ACC112 (cell line): Measurements from ENCODE around the gene IFNB1.

ENCODE experiments used
- H2AFZ ChIP-seq: fragments of 200-600 bp; sonication (generic); one replicate; pipeline ENCODE4 v1.6.0; 2017; ENCODE audit warnings: antibody characterized with exemption, low read length; ENCODE audit not compliant: unreplicated experiment
- H3K27ac ChIP-seq: fragments of 200-600 bp; sonication (generic); 2 replicates; pipeline ENCODE4 v1.5.1; 2014; ENCODE audit warnings: low read depth, mild to moderate bottlenecking, antibody characterized with exemption, low read length, moderate library complexity
- H3K27me3 ChIP-seq: fragments of 200-600 bp; sonication (generic); 2 replicates; pipeline ENCODE4 v1.6.1; 2014; ENCODE audit warnings: mild to moderate bottlenecking, antibody characterized with exemption, low read length, moderate library complexity, mixed read lengths; ENCODE audit not compliant: insufficient read depth
- H3K36me3 ChIP-seq: fragments of 200-600 bp; sonication (generic); 2 replicates; pipeline ENCODE4 v1.6.1; 2016; ENCODE audit warnings: mild to moderate bottlenecking, antibody characterized with exemption, low read length, moderate library complexity, mixed read lengths; ENCODE audit not compliant: insufficient read depth
- H3K4me1 ChIP-seq: fragments of 200-600 bp; sonication (generic); one replicate; pipeline ENCODE4 v1.6.1; 2016; ENCODE audit warnings: low read length, mixed read lengths; ENCODE audit not compliant: insufficient read depth, unreplicated experiment, control insufficient read depth
- H3K4me3 ChIP-seq: fragments of 200-600 bp; sonication (generic); 2 replicates; pipeline ENCODE4 v1.5.1; 2014; ENCODE audit warnings: mild to moderate bottlenecking, low read depth, low read length
- H3K79me2 ChIP-seq: fragments of 200-600 bp; sonication (generic); one replicate; pipeline ENCODE4 v1.6.0; 2016; ENCODE audit warnings: low read length; ENCODE audit not compliant: control insufficient read depth, unreplicated experiment, insufficient read depth

IFNB1 gene

DNA sequence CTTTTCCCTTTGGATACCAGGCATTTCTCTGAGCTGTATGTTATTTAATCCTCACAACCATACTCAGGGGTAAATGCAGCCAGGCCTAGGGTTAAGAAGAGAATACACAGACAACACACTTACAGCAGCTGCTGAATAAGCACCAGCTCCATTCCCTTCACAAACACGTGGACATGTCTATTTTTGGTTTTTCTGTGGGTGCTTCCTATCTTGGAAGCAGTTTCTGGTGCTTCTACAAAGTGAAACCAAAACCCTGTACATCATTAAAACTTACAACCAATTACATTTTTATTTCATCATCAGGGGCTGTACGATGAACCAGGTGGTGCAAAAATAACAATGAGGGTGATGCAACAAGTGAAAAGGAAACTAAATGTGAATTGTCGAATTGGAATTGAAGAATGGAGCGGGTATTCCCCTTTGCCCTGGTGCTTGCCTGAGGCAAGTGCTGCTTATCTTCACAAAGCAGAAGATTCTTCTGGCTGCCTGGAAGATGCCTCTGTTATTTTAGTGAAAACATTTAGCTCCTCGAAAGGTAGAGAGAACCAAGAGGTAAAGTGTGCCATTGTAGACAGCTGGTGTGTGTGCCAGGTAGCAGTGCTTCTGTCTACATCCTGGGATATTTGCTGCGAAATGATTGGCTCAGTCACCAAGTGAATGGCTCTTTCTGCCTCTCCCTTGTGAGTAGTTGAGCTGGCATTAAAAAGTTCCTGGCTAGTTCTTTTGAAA, 18.6 kb upstream of the IFNB1 start:
- peak overlapping the region; percentile 53 for H3K4me3 ChIP-seq

DNA sequence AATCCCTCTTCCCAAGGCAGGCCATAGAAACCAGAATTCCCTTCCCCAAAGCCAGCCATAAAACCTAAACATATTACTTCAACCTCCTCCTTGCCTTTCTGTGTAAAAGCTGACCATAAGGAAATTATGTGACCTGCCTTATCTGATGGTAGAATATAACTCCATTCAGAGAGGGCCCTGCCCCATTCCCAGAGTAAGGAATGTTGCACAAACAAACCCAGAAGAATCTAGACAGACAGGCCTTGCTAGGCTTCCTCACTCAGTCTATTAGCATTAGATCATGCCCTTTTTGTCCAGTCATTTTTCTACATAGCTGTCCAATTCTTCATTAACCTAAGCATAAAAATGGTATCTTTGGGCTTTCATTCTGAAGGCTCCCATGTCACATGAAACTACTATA, 17.8 kb upstream of the IFNB1 start:
- H3K27me3 ChIP-seq, result no peaks in the 10 kb centered on the region
- no peaks in the 10 kb centered on the region for H3K36me3 ChIP-seq
- H3K79me2 ChIP-seq, result no peaks in the 10 kb centered on the region
- peaks cover 16% of the 10 kb centered on the region for H3K4me1 ChIP-seq
- no peak overlapping the region for H3K27ac ChIP-seq
- H3K4me3 ChIP-seq, result peak overlapping the region; percentile 53; the same call in 1 of the 2 replicates
- peak overlapping the region; percentile 19 for H2AFZ ChIP-seq

More for the DNA sequence above, 18.6 kb upstream of the IFNB1 start:
- H3K27ac ChIP-seq, result peak overlapping the region; percentile 8; the same call in 1 of the 2 replicates
- H2AFZ ChIP-seq, result peak overlapping the region; percentile 19
- H3K4me1 ChIP-seq, result peaks cover 15% of the 10 kb centered on the region
- no peaks in the 10 kb centered on the region for H3K27me3 ChIP-seq
- no peaks in the 10 kb centered on the region for H3K36me3 ChIP-seq
- H3K79me2 ChIP-seq, result no peaks in the 10 kb centered on the region

DNA sequence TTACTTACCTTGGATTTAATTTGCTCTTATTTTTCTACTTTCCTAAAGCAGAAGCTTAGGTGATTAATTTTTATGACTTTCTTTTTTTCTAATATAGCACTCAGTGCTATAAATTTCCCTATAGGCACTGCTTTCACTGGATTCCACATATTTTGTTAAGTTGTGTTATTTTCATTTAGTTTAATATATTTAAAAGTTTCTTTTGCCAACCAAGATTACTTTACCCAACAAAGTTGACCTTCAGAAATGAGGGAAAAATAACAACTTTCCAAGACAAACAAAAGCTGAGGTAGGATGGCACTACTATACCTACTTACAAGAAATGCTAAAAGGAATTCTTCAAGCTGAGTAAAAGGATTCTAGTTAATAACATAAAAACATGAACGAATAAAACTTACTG, 8.8 kb upstream of the IFNB1 start:
- Histone ChIP-seq H3K36me3 (no peaks in the 10 kb centered on the region), H3K27ac (no peak overlapping the region), H2AFZ (no peak overlapping the region), H3K4me1 (peaks cover 3% of the 10 kb centered on the region), H3K4me3 (no peak overlapping the region), H3K27me3 (no peaks in the 10 kb centered on the region), H3K79me2 (no peaks in the 10 kb centered on the region)

DNA sequence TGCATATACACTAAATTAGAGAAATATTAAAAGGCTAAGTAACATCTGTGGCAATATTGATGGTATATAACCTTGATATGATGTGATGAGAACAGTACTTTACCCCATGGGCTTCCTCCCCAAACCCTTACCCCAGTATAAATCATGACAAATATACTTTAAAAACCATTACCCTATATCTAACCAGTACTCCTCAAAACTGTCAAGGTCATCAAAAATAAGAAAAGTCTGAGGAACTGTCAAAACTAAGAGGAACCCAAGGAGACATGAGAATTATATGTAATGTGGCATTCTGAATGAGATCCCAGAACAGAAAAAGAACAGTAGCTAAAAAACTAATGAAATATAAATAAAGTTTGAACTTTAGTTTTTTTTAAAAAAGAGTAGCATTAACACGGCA, 7.3 kb upstream of the IFNB1 start:
- no peaks in the 10 kb centered on the region for H3K27me3 ChIP-seq
- no peaks in the 10 kb centered on the region for H3K79me2 ChIP-seq
- H3K27ac ChIP-seq, result no peak overlapping the region
- H2AFZ ChIP-seq, result no peak overlapping the region
- H3K36me3 ChIP-seq, result no peaks in the 10 kb centered on the region
- no peaks in the 10 kb centered on the region for H3K4me1 ChIP-seq
- H3K4me3 ChIP-seq, result no peak overlapping the region

DNA sequence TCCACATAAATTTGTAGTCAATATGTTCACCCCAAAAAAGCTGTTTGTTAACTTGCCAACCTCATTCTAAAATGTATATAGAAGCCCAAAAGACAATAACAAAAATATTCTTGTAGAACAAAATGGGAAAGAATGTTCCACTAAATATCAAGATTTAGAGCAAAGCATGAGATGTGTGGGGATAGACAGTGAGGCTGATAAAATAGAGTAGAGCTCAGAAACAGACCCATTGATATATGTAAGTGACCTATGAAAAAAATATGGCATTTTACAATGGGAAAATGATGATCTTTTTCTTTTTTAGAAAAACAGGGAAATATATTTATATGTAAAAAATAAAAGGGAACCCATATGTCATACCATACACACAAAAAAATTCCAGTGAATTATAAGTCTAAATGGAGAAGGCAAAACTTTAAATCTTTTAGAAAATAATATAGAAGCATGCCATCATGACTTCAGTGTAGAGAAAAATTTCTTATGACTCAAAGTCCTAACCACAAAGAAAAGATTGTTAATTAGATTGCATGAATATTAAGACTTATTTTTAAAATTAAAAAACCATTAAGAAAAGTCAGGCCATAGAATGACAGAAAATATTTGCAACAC, 6.6 kb upstream of the IFNB1 start:
- no peak overlapping the region for H3K4me3 ChIP-seq
- no peaks in the 10 kb centered on the region for H3K4me1 ChIP-seq
- no peaks in the 10 kb centered on the region for H3K79me2 ChIP-seq
- no peak overlapping the region for H2AFZ ChIP-seq
- H3K27me3 ChIP-seq, result no peaks in the 10 kb centered on the region
- no peaks in the 10 kb centered on the region for H3K36me3 ChIP-seq
- no peak overlapping the region for H3K27ac ChIP-seq

DNA sequence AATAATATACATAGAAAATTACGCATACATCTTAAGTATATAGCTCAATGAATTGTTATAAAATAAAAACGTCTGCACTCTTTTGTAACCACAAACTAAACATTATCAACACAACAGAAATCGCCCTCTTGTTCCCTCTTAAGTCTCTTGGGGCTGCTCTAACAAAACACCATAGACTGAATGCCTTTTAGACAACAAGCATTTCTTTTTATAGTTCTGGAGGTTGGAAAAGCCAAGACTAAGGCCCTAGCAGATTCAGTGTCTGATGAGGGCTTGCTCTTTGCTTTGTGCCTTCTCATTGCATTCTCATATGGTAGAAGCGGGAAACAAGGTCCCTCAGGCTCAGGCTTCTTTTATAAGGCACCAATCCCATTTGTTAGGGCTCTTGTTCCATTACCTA, 4.9 kb upstream of the IFNB1 start:
- no peaks in the 10 kb centered on the region for H3K36me3 ChIP-seq
- H3K79me2 ChIP-seq, result no peaks in the 10 kb centered on the region
- H2AFZ ChIP-seq, result no peak overlapping the region
- H3K27me3 ChIP-seq, result no peaks in the 10 kb centered on the region
- no peak overlapping the region for H3K4me3 ChIP-seq
- H3K4me1 ChIP-seq, result no peaks in the 10 kb centered on the region
- H3K27ac ChIP-seq, result no peak overlapping the region

- peak overlapping the region; percentile 46 for H2AFZ ChIP-seq
- H3K4me1 ChIP-seq, result no peaks in the 10 kb centered on the region
- no peaks in the 10 kb centered on the region for H3K36me3 ChIP-seq
- no peak overlapping the region for H3K27ac ChIP-seq
- no peaks in the 10 kb centered on the region for H3K79me2 ChIP-seq
- no peaks in the 10 kb centered on the region for H3K27me3 ChIP-seq
- H3K4me3 ChIP-seq, result no peak overlapping the region
Measured at GRCh38 chr9:21081999-21082398, 4.3 kb upstream of the IFNB1 start.

DNA sequence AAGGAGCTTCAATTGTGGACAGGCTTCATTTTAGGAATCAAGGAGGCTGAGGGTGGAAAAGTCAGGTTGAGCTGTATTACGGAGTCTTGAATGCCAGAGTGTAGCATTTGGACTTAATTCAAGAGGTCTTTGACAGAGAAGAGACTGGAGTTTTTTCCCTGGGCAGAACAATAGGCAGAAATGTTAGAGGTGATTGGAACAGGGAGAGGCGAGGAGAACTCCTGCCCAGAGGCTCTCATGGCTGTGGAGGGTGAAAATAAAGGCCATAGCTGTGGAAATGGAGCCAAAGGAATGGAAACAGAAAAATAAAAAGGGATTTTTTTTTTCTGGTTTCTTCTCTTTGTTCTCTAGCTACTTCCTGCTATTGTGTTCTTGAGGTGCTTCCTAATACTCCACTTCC, 3.7 kb upstream of the IFNB1 start:
- Histone ChIP-seq H2AFZ (no peak overlapping the region), H3K79me2 (no peaks in the 10 kb centered on the region), H3K27me3 (no peaks in the 10 kb centered on the region), H3K4me1 (no peaks in the 10 kb centered on the region), H3K27ac (no peak overlapping the region), H3K4me3 (no peak overlapping the region), H3K36me3 (no peaks in the 10 kb centered on the region)

DNA sequence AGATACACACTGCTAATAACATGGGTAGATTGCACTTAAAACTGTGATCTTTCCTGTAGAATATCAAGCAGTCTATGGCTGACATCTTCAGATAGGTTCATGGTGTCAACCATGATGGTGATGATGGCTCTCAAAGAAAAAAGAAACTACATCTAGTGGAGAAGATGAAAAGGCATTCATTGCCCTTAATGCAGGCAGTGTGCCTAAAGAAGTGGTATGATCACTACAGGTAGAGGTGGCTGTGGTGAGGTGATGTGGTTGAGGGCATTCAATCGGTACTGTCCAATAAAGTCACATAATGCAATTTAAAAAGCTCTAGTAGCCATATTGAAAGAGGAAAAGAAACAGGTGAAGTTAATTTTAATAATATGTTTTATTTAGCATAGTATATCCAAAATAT, 3.1 kb upstream of the IFNB1 start:
- Histone ChIP-seq H3K4me1 (no peaks in the 10 kb centered on the region), H3K27me3 (no peaks in the 10 kb centered on the region), H3K27ac (no peak overlapping the region), H3K36me3 (no peaks in the 10 kb centered on the region), H2AFZ (no peak overlapping the region), H3K79me2 (no peaks in the 10 kb centered on the region), H3K4me3 (no peak overlapping the region)

DNA sequence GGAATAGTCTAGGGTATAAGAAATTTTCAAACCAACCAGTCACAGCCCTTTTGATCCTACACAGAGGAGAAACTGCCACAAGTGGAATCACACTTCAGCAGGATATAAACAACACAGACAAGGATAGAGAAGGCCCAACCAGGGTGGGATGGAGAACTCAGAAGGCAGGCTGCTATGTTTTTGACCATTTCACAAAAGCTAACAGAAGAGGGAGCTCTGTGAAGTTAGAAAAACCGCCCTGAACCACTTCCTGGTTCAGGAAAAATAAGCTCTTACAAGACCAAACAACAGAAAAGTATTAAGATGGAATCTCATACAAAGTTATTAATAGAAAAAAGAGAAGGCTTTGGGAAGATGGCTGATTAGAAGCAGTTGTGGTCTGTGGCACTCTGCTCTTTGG, 960 bp upstream of the IFNB1 start:
- Histone ChIP-seq H3K36me3 (no peaks in the 10 kb centered on the region), H2AFZ (no peak overlapping the region), H3K79me2 (no peaks in the 10 kb centered on the region), H3K4me3 (no peak overlapping the region), H3K27me3 (no peaks in the 10 kb centered on the region), H3K27ac (no peak overlapping the region), H3K4me1 (no peaks in the 10 kb centered on the region)

- no peaks in the 10 kb centered on the region for H3K79me2 ChIP-seq
- H2AFZ ChIP-seq, result no peak overlapping the region
- H3K27me3 ChIP-seq, result no peaks in the 10 kb centered on the region
- H3K4me1 ChIP-seq, result peaks cover 7% of the 10 kb centered on the region
- H3K27ac ChIP-seq, result no peak overlapping the region
- H3K36me3 ChIP-seq, result no peaks in the 10 kb centered on the region
- no peak overlapping the region for H3K4me3 ChIP-seq
Measured at GRCh38 chr9:21075484-21075883, 2.3 kb downstream of the IFNB1 start.
